NCI-H1048 (cell line): Measurements from ENCODE around the gene SSTR3.
"Not testable (repeated sequence)": the region's sequence is repeated elsewhere in the genome, so short reads cannot be mapped to it uniquely, and the experiment has no call there.

ENCODE experiments used
- DNase-seq: peaks from one replicate; lab custom pipeline; 2025; lab: John Stamatoyannopoulos, UW

The SSTR3 gene

GRCh38 chr22:37210041-37210803 lies 2.1 kb downstream of the SSTR3 start:
- DNase-seq = no peak

GRCh38 chr22:37209140-37209845 lies 3.0 kb downstream of the SSTR3 start:
- DNase-seq = no peak

- DNase-seq = no peak
Observed at GRCh38 chr22:37208401-37209139, 3.7 kb downstream of the SSTR3 start.

GRCh38 chr22:37207981-37208380 lies 4.3 kb downstream of the SSTR3 start:
- no peak for DNase-seq

GRCh38 chr22:37206841-37207821 lies 5.1 kb downstream of the SSTR3 start:
- no peak for DNase-seq

- DNase-seq = no peak
Observed at GRCh38 chr22:37206118-37206840, 6.0 kb downstream of the SSTR3 start.

- no peak for DNase-seq
Observed at GRCh38 chr22:37205046-37205445, 7.2 kb downstream of the SSTR3 start.

- no peak for DNase-seq
Observed at GRCh38 chr22:37204045-37204655, 8.1 kb downstream of the SSTR3 start.

GRCh38 chr22:37203354-37204044 lies 8.8 kb downstream of the SSTR3 start:
- DNase-seq = no peak

GRCh38 chr22:37202716-37203115 lies 9.6 kb downstream of the SSTR3 start:
- no peak for DNase-seq

- no peak for DNase-seq
Observed at GRCh38 chr22:37202001-37202555, 10.2 kb downstream of the SSTR3 start.

- not testable (repeated sequence) for DNase-seq
Observed at GRCh38 chr22:37201443-37201820, 10.8 kb downstream of the SSTR3 start.

GRCh38 chr22:37199760-37200108 lies 12.5 kb downstream of the SSTR3 start:
- DNase-seq = no peak

GRCh38 chr22:37199103-37199759 lies 13.0 kb downstream of the SSTR3 start:
- DNase-seq = peak; percentile 96

- DNase-seq = peak; percentile 43
Observed at GRCh38 chr22:37198258-37199102, 13.8 kb downstream of the SSTR3 start.

- no peak for DNase-seq
Observed at GRCh38 chr22:37197451-37198257, 14.6 kb downstream of the SSTR3 start.
